ENCODE data around the gene ECT2L.

The ECT2L gene, protein sequence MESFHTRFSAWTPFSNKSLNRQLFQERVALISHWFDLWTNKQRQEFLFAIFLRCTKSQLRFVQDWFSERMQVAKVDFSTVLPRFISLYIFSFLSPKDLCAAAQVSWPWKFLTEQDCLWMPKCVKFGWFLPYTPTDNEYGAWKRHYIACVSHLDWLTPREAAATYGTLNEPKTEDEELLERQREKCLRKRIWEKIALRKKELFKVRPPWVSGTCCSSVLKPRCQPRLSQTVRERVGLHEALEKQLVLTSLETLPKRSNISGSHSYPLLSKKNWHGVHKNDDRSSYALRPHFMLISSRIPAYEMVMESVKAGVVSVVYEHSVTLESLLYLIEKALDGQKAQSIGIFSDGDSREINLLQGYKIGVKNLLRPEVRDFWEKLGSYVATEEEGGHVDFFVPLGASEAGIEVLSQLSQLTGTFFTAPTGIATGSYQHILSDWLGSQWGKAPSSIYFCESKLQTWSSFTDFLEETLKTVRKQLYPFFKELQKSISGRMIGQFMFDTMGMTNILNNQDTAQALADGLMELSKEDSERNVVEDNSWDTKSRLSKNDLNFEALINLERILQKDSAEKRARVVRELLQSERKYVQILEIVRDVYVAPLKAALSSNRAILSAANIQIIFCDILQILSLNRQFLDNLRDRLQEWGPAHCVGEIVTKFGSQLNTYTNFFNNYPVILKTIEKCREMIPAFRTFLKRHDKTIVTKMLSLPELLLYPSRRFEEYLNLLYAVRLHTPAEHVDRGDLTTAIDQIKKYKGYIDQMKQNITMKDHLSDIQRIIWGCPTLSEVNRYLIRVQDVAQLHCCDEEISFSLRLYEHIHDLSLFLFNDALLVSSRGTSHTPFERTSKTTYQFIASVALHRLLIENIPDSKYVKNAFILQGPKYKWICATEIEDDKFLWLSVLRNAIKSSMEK

DNA sequence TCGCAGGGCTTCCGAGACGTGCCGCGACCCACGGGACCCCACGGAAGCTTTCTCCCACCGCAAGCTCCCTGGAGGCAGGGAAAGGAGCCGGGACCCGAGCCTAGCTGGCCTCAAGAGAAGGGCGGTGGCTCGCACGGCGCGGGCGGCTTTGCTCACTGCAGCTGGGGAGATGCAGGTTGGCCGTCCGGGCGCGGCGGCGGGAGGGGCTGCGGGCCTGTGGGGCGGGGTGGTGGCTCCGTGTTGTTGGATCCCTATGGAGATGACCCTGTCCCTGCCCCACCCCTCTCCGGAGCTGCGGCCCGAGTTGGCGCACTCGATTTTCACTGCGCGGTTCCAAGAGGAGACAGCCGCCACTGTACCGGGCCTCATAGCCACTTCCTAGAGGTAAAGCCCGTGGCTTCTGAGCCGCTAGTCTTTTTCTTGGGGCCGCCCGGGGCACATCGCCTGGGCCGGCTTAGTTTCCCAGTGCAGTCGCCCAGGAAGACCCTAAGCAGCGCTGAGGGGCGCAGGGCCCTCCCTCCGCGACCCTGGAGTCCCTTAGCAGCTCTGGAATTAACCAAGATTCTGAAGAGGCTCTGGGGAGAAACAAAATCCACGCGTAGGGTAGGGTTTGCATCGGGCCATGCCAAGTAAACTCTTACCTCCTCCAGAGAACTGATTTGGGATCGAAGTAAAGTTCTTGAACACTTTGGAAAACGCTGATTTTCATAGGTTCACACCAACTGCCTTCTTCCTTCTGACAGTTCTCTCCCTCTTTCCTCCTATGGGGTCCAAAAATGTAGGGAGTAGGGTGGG is at the start of gene ECT2L:
Gene ECT2L (plus strand): TSS at position 279 of the 795 bp plus-strand sequence. CDS start 17,188 bp downstream, outside the sequence.
- in situ Hi-C loops (cut with MboI; ENCODE audit: low sequenced_read_pairs): no loop called here

- in situ Hi-C loops (cut with MboI; ENCODE audit: low sequenced_read_pairs): loop anchor here (25.0 kb wide), 1 partner anchor 165 kb away; no protein-coding TSS in a partner anchor
Measured at GRCh38 chr6:138752017-138752416, 43.9 kb upstream of the ECT2L start.

GRCh38 chr6:138757136-138757535 is 38.8 kb upstream of the ECT2L start:
- in situ Hi-C loops (cut with MboI; ENCODE audit: low sequenced_read_pairs): loop anchor here (25.0 kb wide), 1 partner anchor 170 kb away; no protein-coding TSS in a partner anchor

DNA sequence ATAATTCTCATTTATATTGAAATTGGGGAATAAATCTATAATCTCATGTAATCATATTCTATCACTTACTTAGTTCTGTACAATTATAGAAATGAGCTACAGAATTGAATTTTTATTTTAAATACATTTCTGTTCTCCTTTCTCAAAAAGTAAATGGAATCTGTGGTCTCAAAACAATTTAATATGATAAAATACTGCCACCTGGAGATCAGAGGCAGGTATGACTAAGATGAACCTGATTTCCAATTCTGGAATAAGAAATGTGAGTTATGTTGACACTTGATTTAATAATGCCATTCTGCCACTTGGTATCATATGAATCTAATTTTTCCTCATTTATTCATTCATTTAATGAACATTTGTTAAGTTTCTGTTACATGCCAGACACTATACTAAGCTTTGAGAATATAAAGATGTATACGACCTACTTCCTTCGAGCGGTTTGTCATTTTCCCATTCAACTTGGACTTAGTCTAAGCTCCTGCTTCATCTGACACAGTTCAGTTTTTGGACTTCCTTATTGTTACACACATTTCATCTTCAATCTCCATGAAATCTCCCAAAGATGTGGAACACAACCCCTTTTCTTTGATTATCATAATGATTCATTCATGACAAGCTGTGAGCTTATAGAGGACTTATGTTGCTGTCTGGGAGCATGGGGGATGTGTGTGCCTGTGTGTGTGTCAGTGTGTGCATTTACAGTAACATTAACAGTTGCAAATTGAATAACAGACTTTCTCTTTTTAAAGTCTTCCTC is 29.8 kb upstream of the ECT2L start:
- in situ Hi-C loops (cut with MboI; ENCODE audit: low sequenced_read_pairs): loop anchor here (25.0 kb wide), 1 partner anchor 179 kb away; no protein-coding TSS in a partner anchor

- in situ Hi-C loops (cut with MboI; ENCODE audit: low sequenced_read_pairs): loop anchor here (25.0 kb wide), 1 partner anchor 182 kb away; no protein-coding TSS in a partner anchor
Measured at GRCh38 chr6:138769102-138769676, 26.7 kb upstream of the ECT2L start.

DNA sequence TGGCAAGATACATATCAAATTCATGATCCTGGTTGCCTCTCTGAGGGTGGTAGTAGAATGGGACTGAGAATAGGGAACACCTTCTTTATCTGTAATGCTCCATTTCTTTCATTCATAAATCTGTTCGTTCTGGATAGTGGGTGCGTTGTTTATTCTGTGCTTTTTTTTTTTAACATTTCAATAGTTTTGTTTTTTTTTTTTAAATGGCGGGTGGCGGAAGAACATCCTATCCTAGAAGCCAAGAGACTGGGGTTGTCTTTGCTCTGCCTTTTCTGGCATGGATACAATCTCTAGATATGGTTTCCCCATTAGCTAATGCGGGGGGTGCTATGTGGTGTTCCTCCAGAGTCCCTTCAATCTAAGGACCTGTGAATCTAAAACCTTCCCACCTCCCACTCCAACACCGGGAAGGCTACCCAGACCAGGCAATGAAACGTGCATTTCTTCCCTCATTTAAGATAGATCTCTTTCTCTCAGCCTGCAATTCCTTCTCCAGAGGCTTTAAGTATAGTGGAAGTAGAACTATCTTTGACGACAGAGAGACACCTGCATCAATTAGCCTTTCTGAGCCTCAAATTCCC is 23.2 kb upstream of the ECT2L start:
- in situ Hi-C loops (cut with MboI; ENCODE audit: low sequenced_read_pairs): loop anchor here (25.0 kb wide), 1 partner anchor 185 kb away; no protein-coding TSS in a partner anchor

DNA sequence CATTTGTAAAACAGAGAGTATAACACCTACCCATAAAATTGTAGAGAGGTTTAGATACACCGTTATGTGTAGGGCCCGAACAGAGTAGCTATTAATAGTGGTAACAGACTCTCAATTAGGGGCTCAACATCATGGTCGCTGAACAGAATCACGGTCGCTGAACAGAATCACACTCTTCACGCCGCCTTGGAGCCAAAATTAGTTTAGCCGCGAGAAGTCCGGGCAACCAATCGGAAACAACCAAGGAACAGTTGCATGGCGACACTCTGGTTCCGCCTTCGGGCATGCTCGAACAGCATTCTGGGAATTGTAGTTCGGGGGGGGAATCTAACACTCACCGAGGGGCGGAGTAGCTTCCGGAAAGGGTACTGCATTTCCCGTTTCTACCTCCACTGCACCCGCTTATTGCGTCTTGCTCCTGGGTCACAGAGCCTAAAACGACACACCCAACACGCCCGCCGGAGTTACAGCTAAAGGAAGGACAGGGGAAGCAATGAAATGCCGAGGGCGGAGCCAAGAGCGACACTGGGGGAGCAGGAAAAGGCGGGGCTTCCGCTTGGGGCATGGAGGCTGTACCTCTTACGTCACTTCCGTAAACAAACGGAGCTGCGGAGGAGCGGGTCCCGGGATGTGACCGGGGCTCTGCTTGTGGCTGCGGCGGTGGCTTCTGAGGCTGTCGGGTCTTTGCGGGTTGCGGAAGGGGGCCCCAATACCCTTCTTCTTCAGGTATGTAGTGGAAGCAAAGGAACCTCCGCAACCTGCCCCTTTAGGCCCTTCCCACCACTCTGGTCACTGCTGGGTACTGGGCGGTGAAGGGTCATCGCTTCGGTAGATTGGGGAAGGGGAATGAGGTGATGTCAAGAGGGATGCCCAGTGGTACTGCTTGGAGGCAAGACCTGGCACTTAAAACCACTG is 22.5 kb upstream of the ECT2L start, which contains the start of gene CCDC28A:
Gene CCDC28A (plus strand): TSS at position 593 of the 915 bp plus-strand sequence. CDS start 2,352 bp downstream, outside the sequence.
- in situ Hi-C loops (cut with MboI; ENCODE audit: low sequenced_read_pairs): loop anchor here (25.0 kb wide), 1 partner anchor 186 kb away; no protein-coding TSS in a partner anchor

GRCh38 chr6:138774370-138774769 is 21.5 kb upstream of the ECT2L start:
- in situ Hi-C loops (cut with MboI; ENCODE audit: low sequenced_read_pairs): loop anchor here (25.0 kb wide), 1 partner anchor 187 kb away; no protein-coding TSS in a partner anchor

DNA sequence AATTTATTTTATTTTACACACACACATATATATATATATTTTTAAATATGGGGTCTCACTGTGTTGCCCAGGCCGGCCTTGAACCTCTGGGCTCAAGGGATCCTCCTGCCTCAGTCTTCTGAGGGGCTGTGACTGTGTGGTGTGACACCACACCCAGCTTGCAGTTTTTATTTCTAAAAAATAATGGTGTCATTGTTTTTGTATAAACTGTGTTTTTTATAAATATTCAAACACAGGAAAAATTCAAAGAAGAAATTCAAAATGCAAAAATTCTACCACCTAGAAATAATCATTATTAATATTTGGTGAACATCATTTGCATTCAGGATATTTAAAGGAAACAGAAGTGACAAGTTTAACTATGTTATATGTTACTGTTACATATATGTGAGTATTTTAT is 19.2 kb upstream of the ECT2L start:
- in situ Hi-C loops (cut with MboI; ENCODE audit: low sequenced_read_pairs): no loop called here

GRCh38 chr6:138778331-138778730 is 17.6 kb upstream of the ECT2L start:
- in situ Hi-C loops (cut with MboI; ENCODE audit: low sequenced_read_pairs): no loop called here

- in situ Hi-C loops (cut with MboI; ENCODE audit: low sequenced_read_pairs): no loop called here
Measured at GRCh38 chr6:138782243-138782642, 13.6 kb upstream of the ECT2L start.

- in situ Hi-C loops (cut with MboI; ENCODE audit: low sequenced_read_pairs): no loop called here
Measured at GRCh38 chr6:138785079-138785478, 10.8 kb upstream of the ECT2L start.

GRCh38 chr6:138785980-138786379 is 9.9 kb upstream of the ECT2L start:
- in situ Hi-C loops (cut with MboI; ENCODE audit: low sequenced_read_pairs): no loop called here

GRCh38 chr6:138787138-138787537 is 8.7 kb upstream of the ECT2L start:
- in situ Hi-C loops (cut with MboI; ENCODE audit: low sequenced_read_pairs): no loop called here

DNA sequence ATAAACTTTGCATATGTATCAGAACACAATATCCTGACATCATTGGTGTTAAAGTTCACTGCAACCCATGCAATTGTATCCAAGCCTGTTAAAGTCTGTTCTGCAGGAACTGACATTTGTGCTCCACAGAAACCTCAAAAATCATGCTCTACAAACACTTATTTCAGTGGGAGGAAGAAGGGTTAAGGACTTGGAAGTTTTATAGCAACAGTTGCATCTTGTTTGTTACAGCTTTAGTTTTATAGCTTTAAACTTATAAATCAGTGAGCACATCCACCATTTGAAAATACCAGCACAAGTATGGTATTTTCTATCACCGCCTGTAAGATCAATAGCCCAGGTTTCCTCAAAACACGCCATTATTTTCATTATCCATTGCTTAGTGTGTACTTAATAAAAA is 884 bp downstream of the ECT2L start:
- in situ Hi-C loops (cut with MboI; ENCODE audit: low sequenced_read_pairs): no loop called here

DNA sequence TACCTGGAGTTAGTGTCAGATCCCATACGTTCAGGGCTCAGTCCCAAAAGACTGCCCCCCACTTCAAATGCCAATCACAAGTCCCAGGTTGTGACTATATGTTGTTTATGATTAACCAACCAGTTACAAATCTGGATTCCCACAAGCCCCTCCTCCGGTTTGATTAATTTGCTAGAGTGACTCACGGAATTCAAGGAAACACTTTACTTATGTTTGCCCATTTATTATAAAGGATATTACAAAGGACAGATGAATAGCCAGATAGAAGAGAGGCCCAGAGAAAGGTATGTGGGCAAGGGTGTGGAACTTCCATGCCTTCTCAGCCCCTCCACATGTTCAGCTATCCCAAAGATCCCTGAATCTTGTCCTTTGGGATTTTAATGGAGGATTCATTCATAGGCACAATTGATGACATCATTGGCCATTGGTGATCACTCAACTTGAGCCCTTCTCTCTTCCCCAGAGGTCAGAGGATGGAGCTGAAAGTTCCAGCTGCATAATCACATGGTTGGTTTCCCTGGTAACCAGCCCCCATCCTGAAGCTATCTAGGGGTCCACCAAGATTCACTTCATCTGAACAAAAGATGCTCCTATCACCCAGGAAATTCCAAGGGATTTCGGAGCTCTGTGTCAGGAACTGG is 2.0 kb downstream of the ECT2L start:
- in situ Hi-C loops (cut with MboI; ENCODE audit: low sequenced_read_pairs): no loop called here
